Stimulated activated CD4-positive, alpha-beta T cell treated with anti-CD3 and anti-CD28 coated beads, Interleukin-4, amount 100 ng/mL, for 1 hour (primary cell): Measurements from ENCODE around the gene FBXW8.

Experiments
- DNase-seq: peaks from one replicate; pipeline ENCODE4 v3.0.0-alpha.2; 2020

FBXW8 gene

DNA sequence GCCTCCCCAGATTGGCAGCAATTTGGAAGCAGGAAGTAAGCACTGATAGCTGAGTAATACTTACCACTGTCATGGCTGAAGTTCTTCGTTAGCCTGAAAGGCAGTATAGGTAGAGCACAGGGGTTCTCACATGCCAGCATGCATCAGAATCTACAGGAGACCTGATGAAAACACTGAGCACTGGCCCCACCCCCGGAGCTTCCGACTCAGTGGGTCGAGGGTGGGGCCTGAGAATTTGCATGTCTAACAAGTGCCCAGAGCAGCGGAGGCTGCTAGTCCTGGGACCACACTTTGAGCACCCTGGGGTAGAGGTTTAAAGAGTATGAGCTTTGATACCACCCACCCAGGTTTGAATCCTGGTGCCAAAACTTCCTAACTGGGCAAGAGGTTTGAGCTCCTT, 89.6 kb downstream of the FBXW8 start:
- DNase-seq = no peak

GRCh38 chr12:117002051-117002817, 91.5 kb downstream of the FBXW8 start:
- DNase-seq = no peak

- DNase-seq = no peak
These were observed 93.2 kb downstream of the FBXW8 start for GRCh38 chr12:117003883-117004404.

DNA sequence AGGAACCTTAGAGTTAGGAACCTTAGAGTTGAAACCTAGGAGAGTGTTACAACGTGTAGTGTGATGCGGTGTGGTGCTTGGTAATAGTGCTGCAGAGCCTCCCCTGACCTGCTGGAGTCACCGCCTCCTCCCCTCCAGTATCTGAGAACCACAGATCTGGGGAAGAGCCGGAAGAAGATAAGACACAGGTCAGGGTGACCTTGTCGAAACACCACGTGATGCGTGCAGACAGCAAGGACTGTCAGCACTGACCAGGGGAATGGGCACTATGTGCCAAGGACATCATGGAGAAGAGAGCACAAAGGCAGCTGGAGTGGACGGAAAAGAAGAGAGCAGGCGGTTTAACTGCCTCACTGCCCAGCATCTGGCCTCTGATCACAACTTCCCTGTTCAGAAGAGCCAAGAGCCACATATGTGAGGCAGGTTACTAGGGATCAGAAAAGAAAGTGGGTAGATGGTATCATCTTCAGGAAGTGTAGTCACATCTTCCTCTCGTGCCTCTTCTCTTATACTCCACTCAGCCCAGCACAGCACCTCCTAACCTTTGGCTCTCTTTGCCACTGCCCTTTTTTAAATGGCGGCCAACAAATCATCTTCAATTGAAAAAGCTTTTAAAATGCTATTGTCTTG, 94.8 kb downstream of the FBXW8 start:
- DNase-seq = no peak

- DNase-seq = no peak
These were observed 95.6 kb downstream of the FBXW8 start for GRCh38 chr12:117006333-117006732.

GRCh38 chr12:117007577-117007976, 96.8 kb downstream of the FBXW8 start:
- no peak for DNase-seq

GRCh38 chr12:117009759-117010158, 99.0 kb downstream of the FBXW8 start:
- DNase-seq = no peak

- no peak for DNase-seq
These were observed 100.1 kb downstream of the FBXW8 start for GRCh38 chr12:117010693-117011451.

- DNase-seq = no peak
These were observed 101.4 kb downstream of the FBXW8 start for GRCh38 chr12:117011988-117012805.

GRCh38 chr12:117013726-117014125, 103.0 kb downstream of the FBXW8 start:
- DNase-seq = no peak

DNA sequence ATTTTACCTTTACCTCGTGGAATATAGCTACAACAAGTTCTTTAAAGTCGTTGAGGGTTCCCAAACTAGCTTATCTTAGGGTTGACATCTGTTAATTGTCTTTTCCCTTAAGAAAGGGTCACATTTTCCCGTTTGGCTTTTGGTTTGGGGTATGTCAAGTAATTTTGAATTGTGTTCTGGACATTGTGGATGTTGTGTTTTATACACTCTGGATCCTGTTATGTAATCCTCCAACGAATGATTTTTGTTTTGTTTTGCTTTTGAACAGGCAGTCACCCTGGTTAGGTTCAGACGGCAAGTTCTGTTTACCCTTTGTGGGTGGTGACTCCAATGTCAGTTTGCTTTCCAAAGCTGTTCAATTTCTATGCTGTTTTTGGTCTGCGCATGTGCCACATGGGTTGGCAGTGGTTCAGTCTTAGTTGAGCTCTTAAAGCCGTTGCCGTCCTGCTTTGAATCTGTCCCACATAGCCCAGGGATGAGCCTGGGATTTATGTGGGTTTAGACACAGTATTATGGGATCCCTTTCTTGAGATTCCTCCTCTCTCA, 103.7 kb downstream of the FBXW8 start:
- no peak for DNase-seq

DNA sequence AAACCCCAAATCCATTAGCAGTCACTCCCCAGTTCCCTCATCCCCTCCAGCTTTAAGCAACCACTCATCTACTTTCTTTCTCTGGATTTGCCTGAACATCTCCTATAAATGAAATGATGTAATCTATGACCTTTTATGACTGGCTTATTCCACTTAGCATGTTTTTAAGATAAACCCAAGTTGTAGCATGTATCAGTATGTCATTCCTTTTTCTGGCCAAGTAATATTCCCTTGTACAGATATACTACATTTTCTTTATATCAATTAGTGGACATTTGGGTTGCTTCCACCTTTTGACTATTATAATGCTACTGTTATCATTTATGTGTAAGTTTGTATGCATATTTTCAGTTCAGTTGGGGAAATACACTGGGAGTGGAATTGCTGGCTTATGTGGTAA, 105.1 kb downstream of the FBXW8 start:
- no peak for DNase-seq

GRCh38 chr12:117017807-117018206, 107.1 kb downstream of the FBXW8 start:
- DNase-seq = no peak

DNA sequence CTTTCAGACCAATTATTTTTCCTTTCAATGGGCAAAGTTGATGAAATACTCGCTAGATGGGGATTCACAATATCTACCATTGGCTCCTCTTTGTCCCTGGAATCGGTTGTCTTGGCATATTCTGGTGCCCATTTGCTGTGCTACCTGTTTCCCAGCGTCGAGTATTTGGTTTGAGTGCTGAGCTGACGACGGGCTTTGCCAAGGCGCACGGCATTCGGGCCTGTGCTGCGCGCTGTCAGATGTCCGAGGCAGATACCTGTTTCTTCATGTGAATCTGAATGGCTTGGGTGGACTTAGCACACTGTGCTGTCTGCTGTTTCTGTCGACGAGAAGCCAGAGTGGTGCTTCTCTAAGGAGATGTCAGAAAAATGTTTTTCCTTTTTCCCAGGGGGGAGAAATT, 107.5 kb downstream of the FBXW8 start:
- DNase-seq = no peak

GRCh38 chr12:117018685-117019084, 107.9 kb downstream of the FBXW8 start:
- DNase-seq = no peak

- DNase-seq = no peak
These were observed 109.1 kb downstream of the FBXW8 start for GRCh38 chr12:117019866-117020265.

- no peak for DNase-seq
These were observed 109.9 kb downstream of the FBXW8 start for GRCh38 chr12:117020536-117021220.

GRCh38 chr12:117022465-117022864, 111.7 kb downstream of the FBXW8 start:
- no peak for DNase-seq

GRCh38 chr12:117023998-117024960, 113.5 kb downstream of the FBXW8 start:
- no peak for DNase-seq

GRCh38 chr12:117024961-117025480, 114.3 kb downstream of the FBXW8 start:
- DNase-seq = no peak
